Ovary (tissue), 3 donors: ENCODE measurements around the gene LRMDA.

ENCODE experiments used
- CTCF ChIP-seq, 3 donors: fragments of 450-650 bp in 2 of 3; fragments of 200-600 bp in 1 of 3; IDR thresholded peaks; one replicate each; pipeline versions ENCODE4 v1.5.1 to v1.8.0; 2016 to 2022; ENCODE audit warnings: antibody characterized with exemption in 3 of 3, mild to moderate bottlenecking in 1 of 3
- EP300 ChIP-seq: sonication (generic); formaldehyde crosslinking; IDR thresholded peaks from one replicate; pipeline ENCODE4 v1.6.1; 2017; ENCODE audit warnings: antibody characterized with exemption
- POLR2A ChIP-seq: fragments of 450-650 bp; IDR thresholded peaks from one replicate; pipeline ENCODE4 v1.6.1; 2017; ENCODE audit warnings: antibody characterized with exemption, mild to moderate bottlenecking, moderate library complexity
- donor health status: DM: no; HTN: no; CAD: no.

- no peak for TF ChIP-seq POLR2A
- TF ChIP-seq EP300 = no peak
- no peak for TF ChIP-seq CTCF (IDR thresholded peaks at IDR 0.05)
These were observed 966.0 kb downstream of the LRMDA start for GRCh38 chr10:76397181-76398042.
